GM12864 (cell line): ENCODE results near the gene OXSR1.

Experiments used
- DNase-seq: peaks from one replicate; pipeline ENCODE4 v3.0.0-alpha.2; 2011; ENCODE audit warnings: low read depth
- H3K4me3 ChIP-seq: 2 replicates; pipeline ENCODE4 v1.5.1; 2011; ENCODE audit warnings: mild to moderate bottlenecking, low read depth, low read length, control low read depth
- CTCF ChIP-seq: IDR thresholded peaks from 2 replicates; pipeline ENCODE4 v1.5.1; 2011; ENCODE audit warnings: low read depth, mild to moderate bottlenecking, moderate library complexity, low read length, control low read depth, inconsistent platforms; ENCODE audit errors: missing control alignments

Gene OXSR1

DNA sequence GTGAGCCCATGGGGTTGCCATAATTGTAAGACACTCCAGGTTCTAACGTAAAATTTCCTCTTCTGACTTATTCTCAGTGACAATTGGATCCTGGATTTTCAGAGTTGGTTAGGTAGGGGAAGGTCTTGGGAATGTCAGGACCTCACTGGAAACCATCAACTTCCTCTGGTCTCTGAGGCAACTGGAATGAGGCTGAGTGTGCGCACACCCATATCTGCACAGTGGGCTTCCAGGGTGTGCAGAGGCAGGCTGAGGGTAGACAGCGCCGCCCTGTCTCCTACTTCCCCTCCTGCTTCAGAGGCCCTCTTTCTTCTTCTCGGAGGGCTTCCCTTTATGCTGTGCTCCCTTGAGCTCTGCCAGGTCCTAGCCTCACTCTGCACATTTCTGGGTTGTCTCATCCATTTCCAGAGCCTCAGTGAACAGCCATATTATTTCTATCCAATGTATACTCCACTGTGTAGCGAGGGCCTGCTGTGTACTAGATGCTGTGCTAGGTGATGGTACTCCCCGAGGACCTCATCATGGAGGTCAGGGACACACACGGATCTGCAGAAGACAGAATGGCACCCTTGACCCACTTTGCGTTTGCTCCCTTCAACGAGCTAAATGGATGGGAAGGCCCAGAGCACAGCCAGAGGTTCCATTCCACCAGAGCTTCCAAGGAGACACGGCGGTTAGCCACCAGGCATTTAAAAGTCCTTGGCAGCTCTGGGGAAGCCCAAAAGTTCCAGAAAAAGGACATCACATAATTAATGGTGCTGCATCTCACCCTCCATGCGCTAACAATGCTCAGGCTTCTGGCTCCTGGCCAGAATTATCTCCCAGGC, 46.7 kb upstream of the OXSR1 start:
- DNase-seq: no peak
- no peak overlapping the region for H3K4me3 ChIP-seq
- TF ChIP-seq CTCF: no peak

DNA sequence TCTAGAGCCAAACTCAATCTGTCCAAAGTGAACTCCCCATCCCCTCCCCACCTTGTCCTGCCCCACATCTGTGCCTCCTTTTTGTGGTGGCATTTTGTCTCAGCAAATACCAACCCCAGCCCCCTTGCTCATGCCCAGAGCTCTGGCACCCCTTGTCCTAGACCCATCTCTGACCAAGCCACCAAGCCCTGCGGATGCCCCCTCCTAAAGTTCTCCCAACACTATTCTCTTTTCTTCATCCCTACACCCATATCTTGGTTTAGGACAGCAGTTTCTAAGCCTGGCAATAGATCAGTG, 46.1 kb upstream of the OXSR1 start:
- no peak overlapping the region for H3K4me3 ChIP-seq
- TF ChIP-seq CTCF: no peak
- DNase-seq: no peak

GRCh38 chr3:38119821-38120692, 45.3 kb upstream of the OXSR1 start:
- H3K4me3 ChIP-seq: no peak overlapping the region
- no peak for TF ChIP-seq CTCF
- DNase-seq: no peak

DNA sequence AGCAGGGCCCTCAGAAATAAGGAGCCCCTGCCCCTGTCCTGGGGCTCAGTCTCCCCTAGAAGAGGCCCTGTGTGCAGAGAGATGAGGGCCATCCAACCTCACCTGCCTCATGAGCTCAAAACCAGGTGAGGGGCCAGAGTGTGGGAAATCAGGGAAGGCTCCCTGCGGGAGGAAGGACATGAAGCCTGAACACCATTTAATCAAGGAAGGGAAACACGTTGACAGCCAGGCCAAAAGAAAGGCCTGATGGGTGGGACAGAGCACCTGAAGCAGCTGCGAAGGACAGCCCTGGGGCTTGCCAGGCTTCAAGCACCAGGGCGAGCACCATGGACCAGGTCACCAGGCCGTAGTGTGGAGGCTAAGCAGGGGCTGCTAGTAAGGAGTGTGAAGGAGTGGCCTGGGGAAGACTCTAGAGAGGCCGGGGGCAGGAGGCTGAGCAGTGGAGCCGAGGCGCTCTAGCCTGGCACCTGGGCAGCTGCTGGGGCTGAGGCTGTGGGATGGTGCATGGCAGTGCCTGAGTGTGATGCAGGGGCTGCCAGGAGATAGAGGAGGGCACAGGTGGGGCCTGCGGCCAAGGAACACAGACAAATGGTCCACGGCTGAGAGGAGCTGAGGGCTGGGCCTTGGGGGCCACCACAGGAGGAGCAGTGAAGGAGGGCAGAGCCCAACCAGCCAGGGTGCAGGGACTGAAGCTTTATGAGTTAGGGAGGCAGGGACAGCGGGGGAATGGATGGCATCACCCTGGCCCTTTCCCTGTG, 44.5 kb upstream of the OXSR1 start:
- no peak overlapping the region for H3K4me3 ChIP-seq
- TF ChIP-seq CTCF: no peak

GRCh38 chr3:38121451-38121831, 43.9 kb upstream of the OXSR1 start:
- no peak for DNase-seq
- TF ChIP-seq CTCF: no peak
- H3K4me3 ChIP-seq: no peak overlapping the region

More for the DNA sequence above, 44.5 kb upstream of the OXSR1 start:
- no peak for DNase-seq

DNA sequence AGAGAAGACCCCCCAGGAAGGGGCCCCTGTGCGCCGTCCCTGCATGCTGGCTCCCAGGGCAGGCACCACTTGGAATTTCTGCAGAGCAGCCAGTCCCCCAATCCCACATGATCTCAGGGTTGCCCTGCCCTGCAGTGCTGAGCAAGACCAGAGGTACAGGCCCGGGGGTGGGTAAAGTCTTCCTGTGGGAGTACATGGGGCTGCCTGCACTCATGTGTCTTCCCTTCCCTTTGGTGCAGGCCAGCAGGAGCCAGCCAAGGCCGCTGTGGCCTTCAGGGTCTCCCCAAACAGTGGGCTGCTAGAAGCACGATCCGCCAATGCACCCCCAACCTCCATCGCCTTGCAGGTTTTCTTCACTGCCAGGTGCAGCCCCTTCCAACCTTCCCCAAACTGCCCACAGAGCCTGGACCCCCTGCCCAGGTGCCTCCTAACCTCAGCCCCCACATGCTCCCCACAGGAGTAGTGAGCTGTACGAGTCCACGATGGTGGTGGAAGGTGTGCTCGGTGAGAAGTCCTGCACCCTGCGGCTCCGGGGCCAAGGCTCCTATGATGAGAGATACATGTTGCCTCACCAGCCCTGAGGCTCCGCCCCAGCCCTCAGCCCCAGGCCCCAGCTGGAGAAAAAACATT, 43.4 kb upstream of the OXSR1 start:
- H3K4me3 ChIP-seq: no peak overlapping the region
- no peak for DNase-seq
- no peak for TF ChIP-seq CTCF
